Measurements from ENCODE around the gene COX4I1. TPM values are rescaled to one million over a fixed set of nuclear protein-coding genes. Genes with fewer than 3 reads are reported as not detected.
"Not testable (repeated sequence)": the region's sequence is repeated elsewhere in the genome, so short reads cannot be mapped to it uniquely, and the experiment has no call there.

COX4I1 gene
- total RNA-seq, 3 donors from 2014 or later: 355 to 425 (median 400) TPM

DNA sequence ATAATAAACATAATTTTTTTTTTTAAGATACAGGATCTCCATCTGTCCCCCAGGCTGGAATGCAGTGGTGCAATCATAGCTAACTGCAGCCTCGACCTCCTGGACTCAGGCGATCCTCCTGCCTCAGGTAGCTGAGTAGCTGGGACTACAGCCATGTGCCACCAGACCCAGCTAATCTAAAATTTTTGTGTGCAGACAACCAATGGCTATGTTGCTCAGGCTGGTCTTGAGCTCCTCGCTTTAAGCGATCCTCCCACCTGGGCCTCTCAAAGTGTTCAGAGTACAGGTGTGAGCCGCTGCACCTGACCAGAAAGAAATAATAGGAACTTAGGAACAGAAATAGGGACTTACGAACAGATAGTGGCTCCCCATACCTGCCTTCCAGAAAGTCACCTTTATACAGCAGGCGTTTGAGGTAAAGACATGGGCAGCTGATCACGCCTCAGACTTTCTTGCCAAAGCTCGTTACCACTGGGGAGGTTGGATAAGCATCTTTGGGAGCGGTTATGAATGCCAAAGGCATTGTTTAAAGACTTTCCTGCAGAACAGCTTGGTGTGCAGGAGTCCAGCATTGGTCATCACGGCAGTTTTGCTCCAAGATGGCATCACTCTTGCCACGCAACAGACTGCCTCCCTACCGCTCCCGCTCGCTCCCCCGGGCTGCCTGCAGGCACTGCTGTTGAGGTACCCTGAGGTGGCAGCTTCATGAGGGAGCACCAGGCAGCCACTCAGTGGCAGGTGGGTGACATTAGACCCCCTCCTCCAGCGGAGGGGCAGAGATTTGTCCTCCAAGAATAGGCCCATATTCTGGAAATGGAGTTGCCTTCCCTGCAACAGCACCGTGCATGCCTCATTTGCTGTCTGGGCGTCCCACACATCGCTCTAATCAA is 13.6 kb downstream of the COX4I1 start:
- Histone ChIP-seq H3K27me3 (peaks cover 0 to 7% of the 10 kb centered on the region in 2 donors), H3K4me3 (no peak overlapping the region), H3K27ac (no peak overlapping the region), H3K9me3 (no peaks in the 10 kb centered on the region), H3K4me1 (no peaks in the 10 kb centered on the region), H3K36me3 (no peaks in the 10 kb centered on the region)
- intact Hi-C loops (cut with DNase I; ENCODE audit: low total_unique reads): loop anchor here (5.0 kb wide), 1 partner anchor 1016 kb away; no protein-coding TSS in a partner anchor
- DNase-seq (ENCODE audit: low spot score in 2 of 2): peak in 1 of 2 donors; percentile 52
- TF ChIP-seq, protein P1, sequence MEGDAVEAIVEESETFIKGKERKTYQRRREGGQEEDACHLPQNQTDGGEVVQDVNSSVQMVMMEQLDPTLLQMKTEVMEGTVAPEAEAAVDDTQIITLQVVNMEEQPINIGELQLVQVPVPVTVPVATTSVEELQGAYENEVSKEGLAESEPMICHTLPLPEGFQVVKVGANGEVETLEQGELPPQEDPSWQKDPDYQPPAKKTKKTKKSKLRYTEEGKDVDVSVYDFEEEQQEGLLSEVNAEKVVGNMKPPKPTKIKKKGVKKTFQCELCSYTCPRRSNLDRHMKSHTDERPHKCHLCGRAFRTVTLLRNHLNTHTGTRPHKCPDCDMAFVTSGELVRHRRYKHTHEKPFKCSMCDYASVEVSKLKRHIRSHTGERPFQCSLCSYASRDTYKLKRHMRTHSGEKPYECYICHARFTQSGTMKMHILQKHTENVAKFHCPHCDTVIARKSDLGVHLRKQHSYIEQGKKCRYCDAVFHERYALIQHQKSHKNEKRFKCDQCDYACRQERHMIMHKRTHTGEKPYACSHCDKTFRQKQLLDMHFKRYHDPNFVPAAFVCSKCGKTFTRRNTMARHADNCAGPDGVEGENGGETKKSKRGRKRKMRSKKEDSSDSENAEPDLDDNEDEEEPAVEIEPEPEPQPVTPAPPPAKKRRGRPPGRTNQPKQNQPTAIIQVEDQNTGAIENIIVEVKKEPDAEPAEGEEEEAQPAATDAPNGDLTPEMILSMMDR (IDR thresholded peaks at IDR 0.05): no peak
- TF ChIP-seq POLR2A (IDR thresholded peaks at IDR 0.05) (no peak), POLR2AphosphoS5 (IDR thresholded peaks at IDR 0.05) (no peak)

DNA sequence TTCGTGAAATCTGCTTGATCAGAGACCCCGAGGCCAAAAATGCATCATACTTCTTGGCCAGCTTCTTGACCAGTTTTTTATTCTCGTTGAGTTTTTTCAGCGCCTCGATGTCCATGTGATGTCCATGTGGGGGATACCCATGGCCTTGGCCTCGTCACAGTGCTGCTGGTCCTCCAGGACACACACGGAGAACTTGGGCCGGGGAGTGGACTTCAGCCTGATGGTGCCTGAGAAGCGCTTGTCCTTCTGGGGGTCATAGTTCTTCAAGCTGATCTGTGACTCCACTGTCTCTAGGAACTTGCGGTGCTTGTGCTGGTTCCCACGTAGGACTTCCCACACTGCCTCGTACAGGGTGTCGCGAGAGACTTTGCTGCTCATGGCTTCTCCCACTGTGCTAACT is 16.7 kb downstream of the COX4I1 start:
- no peak for DNase-seq (ENCODE audit: low spot score in 2 of 2)
- H3K4me1 ChIP-seq: no peaks in the 10 kb centered on the region
- no peak overlapping the region for H3K4me3 ChIP-seq
- peaks cover 0 to 20% of the 10 kb centered on the region in 2 donors for H3K27me3 ChIP-seq
- no peaks in the 10 kb centered on the region for H3K36me3 ChIP-seq
- intact Hi-C loops (cut with DNase I; ENCODE audit: low total_unique reads): no loop called here
- TF ChIP-seq POLR2AphosphoS5 (IDR thresholded peaks at IDR 0.05) (no peak), POLR2A (IDR thresholded peaks at IDR 0.05) (no peak)
- TF ChIP-seq, protein P1 (IDR thresholded peaks at IDR 0.05): no peak
- H3K27ac ChIP-seq: no peak overlapping the region
- H3K9me3 ChIP-seq: no peaks in the 10 kb centered on the region

DNA sequence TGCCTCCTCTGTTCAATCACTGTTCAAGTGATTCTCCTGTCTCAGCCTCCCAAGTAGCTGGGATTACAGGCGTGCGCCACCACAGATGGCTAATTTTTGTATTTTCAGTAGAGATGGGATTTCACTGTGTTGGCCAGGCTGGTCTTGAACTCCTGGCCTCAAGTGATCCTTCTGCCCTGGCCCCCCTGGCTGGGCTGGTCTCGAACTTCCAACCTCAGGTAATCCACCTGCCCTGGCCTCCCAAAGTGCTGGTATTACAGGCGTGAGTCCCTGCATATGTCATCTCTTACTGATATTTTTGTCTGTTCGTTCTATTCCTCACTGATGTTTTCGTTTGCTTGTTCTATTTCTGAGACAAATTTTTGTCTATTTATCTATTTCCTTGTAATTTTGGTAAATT is 17.7 kb downstream of the COX4I1 start:
- intact Hi-C loops (cut with DNase I; ENCODE audit: low total_unique reads); H3K9me3 ChIP-seq; H3K27ac ChIP-seq; H3K4me1 ChIP-seq; H3K36me3 ChIP-seq; H3K4me3 ChIP-seq: not testable (repeated sequence)
- DNase-seq (ENCODE audit: low spot score in 2 of 2): peak in 1 of 2 donors; percentile 33
- H3K27me3 ChIP-seq: peaks cover 0 to 21% of the 10 kb centered on the region in 2 donors

DNA sequence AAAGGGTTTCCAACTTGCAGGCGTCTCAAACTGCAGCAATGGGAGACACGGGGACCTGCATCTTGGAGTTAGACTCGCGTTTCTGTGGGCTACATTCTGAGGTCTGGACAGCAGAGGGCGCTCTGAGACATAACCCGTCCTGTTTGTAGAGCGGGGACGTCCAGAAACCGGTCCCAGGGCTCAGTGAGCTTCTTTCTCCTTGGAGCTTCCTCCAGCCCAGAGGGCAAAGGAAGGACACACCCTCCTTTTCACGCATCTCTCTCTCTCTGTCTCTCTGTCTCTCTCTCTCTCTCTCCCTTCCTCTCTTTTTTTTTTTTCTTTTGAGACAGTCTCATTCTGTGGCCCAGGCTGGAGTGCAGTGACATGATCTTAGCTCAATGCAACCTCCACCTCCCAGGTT is 19.8 kb downstream of the COX4I1 start:
- no peaks in the 10 kb centered on the region for H3K36me3 ChIP-seq
- peak; percentile 48 to 85 for DNase-seq (ENCODE audit: low spot score in 2 of 2)
- H3K9me3 ChIP-seq: no peaks in the 10 kb centered on the region
- no peak for TF ChIP-seq POLR2A (IDR thresholded peaks at IDR 0.05)
- TF ChIP-seq, protein P1 (IDR thresholded peaks at IDR 0.05): peak in 2 of 3 donors; percentile 46 to 70
- H3K4me3 ChIP-seq: no peak overlapping the region
- no peak overlapping the region for H3K27ac ChIP-seq
- H3K4me1 ChIP-seq: no peaks in the 10 kb centered on the region
- peaks cover 0 to 18% of the 10 kb centered on the region in 2 donors for H3K27me3 ChIP-seq
- intact Hi-C loops (cut with DNase I; ENCODE audit: low total_unique reads): no loop called here

DNA sequence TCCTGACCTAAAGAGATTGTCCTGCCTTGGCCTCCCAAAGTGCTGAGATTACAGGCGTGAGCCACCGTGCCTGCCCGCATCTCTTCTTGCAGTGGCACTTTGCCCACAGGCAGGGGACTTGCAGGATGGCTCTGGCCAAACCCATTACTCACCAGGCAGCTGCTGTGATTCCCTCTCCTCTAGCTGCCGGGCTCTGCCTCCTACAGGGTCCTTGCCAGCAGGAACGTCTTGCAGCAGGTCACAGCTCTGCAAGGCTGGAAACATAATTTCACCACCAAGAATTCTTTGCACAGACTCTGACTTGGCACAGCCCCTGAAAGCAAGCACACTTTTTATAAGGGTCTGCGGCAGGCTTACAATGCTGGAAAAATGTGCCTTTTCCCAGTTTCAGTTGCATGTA is 20.3 kb downstream of the COX4I1 start:
- peaks cover 0 to 21% of the 10 kb centered on the region in 2 donors for H3K27me3 ChIP-seq
- no peak overlapping the region for H3K4me3 ChIP-seq
- no peaks in the 10 kb centered on the region for H3K9me3 ChIP-seq
- no peak for TF ChIP-seq POLR2AphosphoS5 (IDR thresholded peaks at IDR 0.05)
- no peak for TF ChIP-seq POLR2A (IDR thresholded peaks at IDR 0.05)
- TF ChIP-seq, protein P1 (IDR thresholded peaks at IDR 0.05): no peak
- no peaks in the 10 kb centered on the region for H3K36me3 ChIP-seq
- H3K4me1 ChIP-seq: no peaks in the 10 kb centered on the region
- intact Hi-C loops (cut with DNase I; ENCODE audit: low total_unique reads): no loop called here
- no peak overlapping the region for H3K27ac ChIP-seq
- no peak for DNase-seq (ENCODE audit: low spot score in 2 of 2)
